Omental fat pad (tissue), 4 donors: Measurements from ENCODE around the gene DKK2. TPM values are rescaled to one million over a fixed set of nuclear protein-coding genes. Genes with fewer than 3 reads are reported as not detected.
A peak's percentile ranks its signal among the peaks of the same experiment; 100 is the strongest.

Experiments used
- ATAC-seq: fragments of 150-250 bp; one replicate; pipeline ENCODE4 v1.9.1; 2016; ENCODE audit warnings: mild to moderate bottlenecking, moderate library complexity; ENCODE audit not compliant: low FRiP score
- DNase-seq: peaks from one replicate; pipeline ENCODE4 v3.0.0-alpha.2; 2019; ENCODE audit warnings: low spot score
- CTCF ChIP-seq, 3 donors: fragments of 450-650 bp; IDR thresholded peaks; one replicate each; pipeline ENCODE4 v1.5.1; 2016 to 2017; ENCODE audit warnings: antibody characterized with exemption in 3 of 3, mild to moderate bottlenecking in 3 of 3, moderate library complexity in 2 of 3
- total RNA-seq, 4 donors: library from RNA; depleted of rRNA; stranded (reverse); fragments of >200 nt; gene quantifications; one replicate each; pipeline ENCODE4 v1.1.0, GENCODE V29; 2016

The DKK2 gene
- total RNA-seq, 4 donors from 2014 or later, result 0.28 to 1.3 (median 0.67) TPM

DNA sequence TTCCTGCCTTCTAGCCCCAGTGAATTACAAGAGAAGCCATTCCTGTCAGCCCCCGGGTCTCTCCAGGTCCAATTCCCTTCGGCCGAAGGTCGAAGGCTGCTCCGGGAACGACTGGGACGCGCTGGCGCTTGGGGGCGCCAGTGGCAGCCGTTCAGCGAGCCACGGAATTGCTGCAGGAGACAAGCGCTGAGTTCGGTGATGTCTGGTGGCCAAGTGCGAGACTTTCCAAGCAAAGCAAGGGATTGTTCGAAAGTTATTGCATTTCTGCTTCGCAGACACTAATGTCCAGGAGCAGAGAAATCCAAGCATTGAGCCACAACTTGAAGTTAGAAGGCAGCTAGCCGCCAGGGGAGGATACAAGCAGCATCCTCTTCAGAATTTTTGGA is 1.1 kb upstream of the DKK2 start:
- no peak for DNase-seq
- peak; percentile 68 for ATAC-seq
- TF ChIP-seq CTCF (IDR thresholded peaks at IDR 0.05), result no peak

GRCh38 chr4:107036584-107037198 is 578 bp upstream of the DKK2 start:
- DNase-seq (no peak), ATAC-seq (no peak)
- no peak for TF ChIP-seq CTCF (IDR thresholded peaks at IDR 0.05)

- TF ChIP-seq CTCF (IDR thresholded peaks at IDR 0.05), result no peak
- ATAC-seq, result peak; percentile 33
- DNase-seq, result no peak
These were observed 906 bp downstream of the DKK2 start for GRCh38 chr4:107034996-107035818.

- DNase-seq (no peak), ATAC-seq (peak; percentile 34)
- no peak for TF ChIP-seq CTCF (IDR thresholded peaks at IDR 0.05)
These were observed 1.8 kb downstream of the DKK2 start for GRCh38 chr4:107034091-107034995.

GRCh38 chr4:107027379-107027778 is 8.7 kb downstream of the DKK2 start:
- ATAC-seq (no peak), DNase-seq (no peak)
- no peak for TF ChIP-seq CTCF (IDR thresholded peaks at IDR 0.05)

GRCh38 chr4:107018344-107018735 is 17.8 kb downstream of the DKK2 start:
- no peak for DNase-seq
- no peak for ATAC-seq
- no peak for TF ChIP-seq CTCF (IDR thresholded peaks at IDR 0.05)
